OCI-LY1 (cell line): ENCODE results near the gene RASGRF1.

Experiments
- CTCF ChIP-seq: fragments of 200-600 bp; sonication (generic), shearing (Covaris generic); IDR thresholded peaks from 2 replicates; pipeline ENCODE4 v1.5.1; 2017; ENCODE audit warnings: mild to moderate bottlenecking, antibody characterized with exemption, low read length, moderate library complexity, mixed read lengths
- EZH2 ChIP-seq: fragments of 200-600 bp; sonication (generic), shearing (Covaris generic); IDR thresholded peaks from 2 replicates; pipeline ENCODE4 v1.8.0; 2017; ENCODE audit warnings: borderline replicate concordance, mixed run types, mild to moderate bottlenecking, antibody characterized with exemption, low read length, moderate library complexity, mixed read lengths

- TF ChIP-seq CTCF (no peak), EZH2 (no peak)
Observed at GRCh38 chr15:78993931-78994530, 96.5 kb downstream of the RASGRF1 start.
